ENCODE results near the gene SLC44A2.

DNA sequence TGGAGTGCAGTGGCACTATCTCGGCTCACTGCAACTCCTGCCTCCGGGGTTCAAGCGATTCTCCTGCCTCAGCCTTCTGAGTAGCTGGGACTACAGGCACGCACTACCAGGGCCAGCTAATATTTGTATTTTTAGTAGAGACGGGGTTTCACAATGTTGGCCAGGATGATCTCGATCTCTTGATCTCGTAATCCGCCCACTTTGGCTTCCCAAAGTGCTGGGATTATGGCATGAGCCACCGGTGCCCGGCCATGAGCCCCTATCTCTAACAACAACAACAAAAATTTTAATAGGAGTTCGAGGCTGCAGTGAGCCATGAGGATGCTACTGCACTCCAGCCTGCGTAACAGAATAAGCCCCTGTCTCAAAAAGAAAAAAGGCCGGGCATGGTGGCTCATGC is 43.3 kb upstream of the SLC44A2 start:
- TF ChIP-seq CTCF (conservative IDR thresholded peaks at IDR 0.05; ENCODE audit: low read depth in 2 of 2) = no peak
- TF ChIP-seq REST (IDR thresholded peaks at IDR 0.05; ENCODE audit: unreplicated experiment) = no peak
- TF ChIP-seq POLR2AphosphoS5 (IDR thresholded peaks at IDR 0.05; ENCODE audit: low read depth) = no peak
- no peak for TF ChIP-seq EZH2 (IDR thresholded peaks at IDR 0.05; ENCODE audit: low read depth, unreplicated experiment)
- no peak for TF ChIP-seq EZH2phosphoT487 (IDR thresholded peaks at IDR 0.05; ENCODE audit: unreplicated experiment)
